Activated CD4-positive, alpha-beta T cell treated with anti-CD3 and anti-CD28 coated beads, Interleukin-2, amount 10 ng/mL, durations not matched to agents 24 days and 14 days (primary cell): ENCODE measurements around the gene RUSF1. TPM values are rescaled to one million over a fixed set of nuclear protein-coding genes. Genes with fewer than 3 reads are reported as not detected.
A peak's percentile ranks its signal among the peaks of the same experiment; 100 is the strongest.

ENCODE experiments used
- DNase-seq: peaks from one replicate; pipeline ENCODE4 v3.0.0; 2022
- H3K27ac Mint-ChIP-seq: one replicate; pipeline ENCODE4 v1.8.0; 2022; ENCODE audit warnings: mild to moderate bottlenecking, mixed read lengths
- H3K27me3 Mint-ChIP-seq: one replicate; pipeline ENCODE4 v1.8.0; 2022; ENCODE audit warnings: mixed read lengths
- H3K36me3 Mint-ChIP-seq: one replicate; pipeline ENCODE4 v1.8.0; 2022; ENCODE audit warnings: low read depth, mild to moderate bottlenecking, mixed read lengths
- H3K4me1 Mint-ChIP-seq: one replicate; pipeline ENCODE4 v1.8.0; 2021; ENCODE audit warnings: mixed read lengths
- H3K4me3 Mint-ChIP-seq: one replicate; pipeline ENCODE4 v1.8.0; 2022; ENCODE audit warnings: mild to moderate bottlenecking, moderate library complexity, mixed read lengths
- H3K9me3 Mint-ChIP-seq: one replicate; pipeline ENCODE4 v1.8.0; 2021; ENCODE audit warnings: mixed read lengths
- intact Hi-C: fragments of 100-400 bp; cut with micrococcal nuclease; formaldehyde crosslinking; loops from one replicate; pipeline ENCODE4 v1.15.1; 2023
- total RNA-seq: library from RNA; stranded (reverse); gene quantifications from 2 replicates; pipeline ENCODE4 v1.2.3, GENCODE V29; 2022

The RUSF1 gene
- total RNA-seq, 1 donor from 2014 or later: 41.1 TPM

DNA sequence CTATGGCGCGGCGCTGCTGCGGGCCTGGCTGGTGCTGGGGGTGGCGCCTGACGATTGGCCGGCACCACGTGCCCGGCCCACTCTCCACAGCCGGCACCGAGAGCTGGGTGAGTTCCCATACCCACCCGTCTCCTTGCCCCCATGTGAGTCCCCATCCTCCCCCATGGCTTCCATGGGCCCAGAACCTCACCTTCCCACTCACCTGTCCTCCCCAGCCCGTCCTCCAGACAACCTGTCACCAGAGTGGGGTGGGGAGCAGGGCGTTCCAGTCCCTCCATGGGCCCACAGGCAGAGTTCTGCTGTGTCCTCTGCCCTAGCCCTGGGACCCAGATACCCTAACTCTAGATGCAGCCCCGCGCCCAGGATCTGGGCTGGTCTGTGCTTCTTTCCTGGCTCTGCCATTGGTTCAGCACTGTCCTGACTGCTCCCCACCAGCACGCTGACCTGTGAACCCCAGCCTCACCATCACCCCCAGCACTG lies 43.4 kb downstream of the RUSF1 start:
- H3K36me3 Mint-ChIP-seq: peaks cover 21% of the 10 kb centered on the region
- DNase-seq: no peak

DNA sequence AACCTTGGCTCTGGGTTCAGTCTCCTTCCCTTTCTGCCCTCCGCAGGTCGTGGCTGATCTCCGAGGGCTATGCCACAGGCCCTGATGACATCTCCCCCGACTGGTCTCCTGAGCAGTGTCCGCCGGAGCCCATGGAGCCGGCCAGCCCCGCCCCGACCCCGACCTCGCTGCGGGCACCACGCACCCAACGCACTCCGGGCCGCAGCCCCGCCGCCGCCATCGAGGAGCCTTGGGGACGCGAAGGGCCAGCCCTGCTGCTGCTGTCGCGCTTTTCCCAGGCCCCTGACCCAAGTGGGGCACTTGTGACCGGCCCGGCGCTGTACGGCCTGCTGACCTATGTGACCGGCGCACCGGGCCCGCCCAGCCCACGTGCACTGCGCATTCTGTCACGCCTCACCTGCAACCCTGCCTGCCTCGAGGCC lies 43.8 kb downstream of the RUSF1 start:
- intact Hi-C loops: no loop called here
- no peak for DNase-seq
- Mint-ChIP-seq H3K4me1 (peaks cover 24% of the 10 kb centered on the region), H3K27ac (no peak overlapping the region), H3K36me3 (peaks cover 21% of the 10 kb centered on the region), H3K27me3 (no peaks in the 10 kb centered on the region), H3K9me3 (no peaks in the 10 kb centered on the region), H3K4me3 (no peak overlapping the region)

More for the DNA sequence above, 43.4 kb downstream of the RUSF1 start:
- Mint-ChIP-seq H3K27ac (no peak overlapping the region), H3K9me3 (no peaks in the 10 kb centered on the region), H3K4me3 (no peak overlapping the region), H3K27me3 (no peaks in the 10 kb centered on the region), H3K4me1 (peaks cover 24% of the 10 kb centered on the region)
- intact Hi-C loops: no loop called here

DNA sequence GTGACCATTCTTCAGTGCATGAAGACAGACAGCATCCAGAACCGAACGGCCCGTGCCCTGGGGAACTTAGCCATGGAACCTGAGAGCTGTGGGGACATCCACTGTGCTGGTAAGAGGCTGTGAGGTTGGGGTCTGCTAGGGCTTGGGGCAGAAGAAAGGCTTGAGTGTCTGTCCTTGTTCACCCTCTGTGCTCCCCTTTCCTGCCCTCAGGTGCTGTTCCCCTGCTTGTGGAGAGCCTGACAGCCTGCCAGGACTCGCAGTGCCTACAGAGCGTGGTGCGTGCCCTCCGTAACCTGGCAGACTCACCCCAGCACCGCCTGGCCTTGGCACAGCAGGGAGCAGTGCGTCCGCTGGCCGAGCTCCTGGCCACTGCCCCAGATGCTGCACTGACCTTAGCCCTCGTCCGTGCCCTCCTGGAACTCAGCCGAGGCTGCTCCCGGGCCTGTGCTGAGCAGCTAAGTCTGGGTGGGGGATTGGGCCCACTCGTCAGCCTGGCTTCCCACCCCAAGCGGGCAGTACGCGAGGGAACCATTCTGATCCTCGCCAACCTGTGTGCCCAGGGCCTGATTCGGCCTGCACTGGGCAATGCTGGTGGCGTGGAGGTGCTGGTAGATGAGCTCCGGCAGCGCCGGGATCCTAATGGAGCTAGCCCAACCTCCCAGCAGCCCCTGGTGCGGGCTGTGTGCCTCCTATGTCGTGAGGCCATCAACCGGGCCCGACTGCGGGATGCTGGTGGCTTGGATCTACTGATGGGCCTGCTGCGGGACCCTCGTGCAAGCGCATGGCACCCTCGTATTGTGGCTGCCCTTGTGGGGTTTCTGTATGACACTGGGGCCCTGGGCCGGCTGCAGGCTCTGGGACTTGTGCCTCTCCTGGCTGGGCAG lies 46.0 kb downstream of the RUSF1 start:
- intact Hi-C loops: no loop called here
- H3K27me3 Mint-ChIP-seq: no peaks in the 10 kb centered on the region
- H3K4me1 Mint-ChIP-seq: peaks cover 21% of the 10 kb centered on the region
- no peak for DNase-seq
- H3K9me3 Mint-ChIP-seq: no peaks in the 10 kb centered on the region
- H3K36me3 Mint-ChIP-seq: peaks cover 26% of the 10 kb centered on the region
- H3K4me3 Mint-ChIP-seq: no peak overlapping the region
- no peak overlapping the region for H3K27ac Mint-ChIP-seq

DNA sequence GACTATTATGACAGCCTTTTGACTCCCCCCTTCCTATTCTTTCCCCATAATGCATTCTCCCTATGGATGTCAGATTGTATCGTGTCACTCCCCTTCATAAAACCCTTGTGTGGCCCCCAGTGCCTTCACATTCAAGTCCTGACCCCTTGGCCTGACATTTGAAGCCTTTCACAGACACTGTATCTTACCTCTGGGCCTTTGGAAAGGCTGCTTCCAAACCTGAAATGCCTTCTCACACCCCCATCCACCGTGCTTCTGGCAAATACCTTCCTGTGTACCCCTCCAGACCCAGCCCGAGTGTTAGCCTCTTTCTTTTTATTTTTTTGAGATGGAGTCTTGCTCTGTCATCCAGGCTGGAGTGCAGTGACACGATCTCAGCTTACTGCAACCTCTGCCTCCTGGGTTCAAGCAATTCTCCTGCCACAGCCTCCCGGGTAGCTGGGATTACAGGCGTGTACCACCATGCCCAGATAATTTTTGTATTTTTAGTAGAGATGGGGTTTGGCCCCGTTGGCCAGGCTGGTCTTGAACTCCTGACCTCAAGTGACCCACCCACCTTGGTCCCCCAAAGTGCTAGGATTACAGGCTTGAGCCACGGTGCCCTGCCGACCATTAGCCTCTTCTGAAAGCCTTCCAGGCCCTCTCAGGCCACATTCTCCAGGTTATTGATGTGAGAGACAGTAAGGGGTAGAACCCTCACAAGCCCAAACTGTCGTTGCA lies 46.8 kb downstream of the RUSF1 start:
- Mint-ChIP-seq H3K27me3 (no peaks in the 10 kb centered on the region), H3K27ac (peak overlapping the region; percentile 13), H3K4me3 (peak overlapping the region; percentile 50), H3K36me3 (peaks cover 26% of the 10 kb centered on the region), H3K4me1 (peaks cover 18% of the 10 kb centered on the region), H3K9me3 (no peaks in the 10 kb centered on the region)
- intact Hi-C loops: no loop called here
- no peak for DNase-seq

DNA sequence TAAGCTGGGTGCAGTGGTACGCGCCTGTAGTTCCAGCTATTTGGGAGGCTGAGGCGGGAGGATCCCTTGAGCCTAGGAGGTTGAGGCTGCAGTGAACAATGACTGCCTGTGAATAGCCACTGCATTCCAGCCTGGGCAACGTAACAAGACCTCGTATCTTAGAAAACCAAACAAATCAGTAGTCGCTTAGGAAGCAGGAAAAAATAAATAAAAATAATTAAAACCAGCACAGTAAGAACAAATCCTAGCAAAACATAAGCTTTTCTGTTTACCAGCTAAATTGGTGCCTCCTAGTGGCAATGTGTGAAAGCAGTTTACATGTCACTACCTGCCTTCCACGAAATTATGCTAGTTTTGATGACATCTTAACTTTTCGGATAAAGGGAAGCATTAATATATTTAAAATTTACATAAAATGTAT lies 47.6 kb downstream of the RUSF1 start:
- H3K27me3 Mint-ChIP-seq: no peaks in the 10 kb centered on the region
- no peaks in the 10 kb centered on the region for H3K9me3 Mint-ChIP-seq
- peak; percentile 77 for DNase-seq
- H3K4me1 Mint-ChIP-seq: peaks cover 24% of the 10 kb centered on the region
- peak overlapping the region; percentile 92 for H3K27ac Mint-ChIP-seq
- intact Hi-C loops: no loop called here
- H3K4me3 Mint-ChIP-seq: peak overlapping the region; percentile 95
- H3K36me3 Mint-ChIP-seq: peaks cover 31% of the 10 kb centered on the region

DNA sequence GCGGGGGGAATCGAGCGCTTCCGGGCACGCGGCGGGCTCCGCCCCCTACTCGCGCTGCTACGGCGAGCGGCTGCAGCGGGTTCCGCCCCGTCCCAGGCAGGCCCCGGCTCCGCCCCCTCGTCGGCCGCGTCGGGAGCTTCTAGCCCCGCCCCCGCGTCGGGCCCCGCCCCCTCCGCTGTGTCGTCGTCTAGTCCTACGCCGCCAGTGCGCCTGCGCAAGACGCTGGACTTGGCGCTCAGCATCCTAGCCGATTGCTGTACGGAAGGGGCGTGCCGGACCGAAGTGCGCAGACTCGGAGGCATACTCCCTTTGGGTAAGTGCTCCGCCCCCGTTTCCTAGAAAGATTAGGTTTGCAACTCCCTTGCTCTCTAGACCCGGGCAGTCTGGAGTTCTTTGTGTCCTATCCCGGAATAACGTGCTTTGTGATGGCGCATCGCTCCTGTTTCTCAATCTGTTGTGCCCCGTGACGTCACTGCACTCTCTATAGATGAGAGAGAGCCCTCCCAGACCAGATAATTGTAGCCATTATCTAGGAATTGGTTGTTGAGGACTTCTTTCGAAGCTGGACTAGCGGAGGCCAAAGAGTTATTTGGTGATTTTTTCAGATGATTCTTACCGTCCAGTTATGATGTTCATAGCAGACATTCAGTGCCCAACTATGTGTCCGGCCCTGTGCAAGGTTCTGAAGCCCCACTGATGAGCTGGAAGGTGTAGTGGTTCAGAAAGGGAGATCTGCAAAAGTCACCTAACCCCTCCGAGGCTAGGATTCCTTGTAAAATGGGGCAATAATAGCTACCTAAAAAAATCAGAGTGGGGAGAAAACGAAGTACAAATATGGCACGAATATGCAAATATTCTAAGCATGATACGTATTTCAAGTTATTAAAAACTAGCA lies 48.3 kb downstream of the RUSF1 start:
- Mint-ChIP-seq H3K9me3 (no peaks in the 10 kb centered on the region), H3K4me3 (peak overlapping the region; percentile 95), H3K27me3 (no peaks in the 10 kb centered on the region), H3K4me1 (peaks cover 29% of the 10 kb centered on the region), H3K36me3 (peaks cover 31% of the 10 kb centered on the region), H3K27ac (peak overlapping the region; percentile 98)
- peak; percentile 100 for DNase-seq
- intact Hi-C loops: loop anchor here (1.0 to 10.0 kb wide), 9 partner anchors 17 to 427 kb away; partner anchors contain the start of genes BCKDK, FUS, RUSF1 and STX4

DNA sequence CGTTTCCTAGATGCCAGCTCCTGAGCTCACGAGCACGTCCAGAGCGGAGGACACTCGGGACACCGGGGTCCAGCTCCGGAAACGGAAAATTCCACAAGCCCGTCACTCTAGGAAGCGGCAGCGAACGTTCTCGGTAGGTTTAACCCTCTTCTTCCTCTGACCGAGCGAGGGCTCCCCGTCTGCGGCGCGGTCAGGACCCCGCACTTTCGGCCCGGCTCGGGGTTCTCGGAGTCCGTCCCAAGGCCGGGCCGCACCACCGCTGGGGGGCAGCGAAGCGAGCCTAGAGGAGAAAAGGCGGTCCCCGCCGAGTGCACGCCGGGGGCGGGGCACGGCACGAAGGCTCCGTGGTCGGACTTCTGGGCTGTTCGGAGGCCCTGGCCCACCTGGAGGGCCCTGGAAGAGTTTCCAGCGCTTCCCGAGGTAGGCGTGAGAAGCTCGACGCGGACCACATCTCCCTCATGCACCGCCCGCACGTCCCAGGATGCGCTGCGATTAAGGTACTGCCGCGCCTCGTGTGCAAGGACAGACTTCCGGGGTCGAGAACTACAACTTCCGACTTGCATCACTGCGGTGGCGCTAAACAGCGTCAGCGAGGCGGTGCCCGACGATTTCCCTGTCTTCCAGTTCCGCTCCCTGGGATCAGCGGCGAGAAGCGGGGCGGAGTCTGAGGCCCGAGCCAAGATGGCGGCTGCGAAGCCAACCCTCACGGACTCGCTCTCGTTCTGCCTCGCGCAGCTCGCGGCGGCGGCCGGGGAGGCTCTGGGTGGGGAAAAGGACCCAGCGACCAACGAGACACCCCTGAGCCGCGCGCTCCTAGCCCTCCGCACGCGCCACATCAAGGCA lies 49.1 kb downstream of the RUSF1 start, which contains the start of gene ARMC5:
Gene ARMC5, plus strand, starts transcription at position 658 of the 843 bp plus-strand sequence. Its CDS starts 24 bp downstream, at position 682.
- peak within 1 kb of the TSS; percentile 95 for H3K4me3 Mint-ChIP-seq
- DNase-seq: peak; percentile 99
- peaks cover 31% of the 10 kb centered on the region for H3K36me3 Mint-ChIP-seq
- no peaks in the 10 kb centered on the region for H3K27me3 Mint-ChIP-seq
- H3K27ac Mint-ChIP-seq: peak within 1 kb of the TSS; percentile 98
- peaks cover 30% of the 10 kb centered on the region for H3K4me1 Mint-ChIP-seq
- intact Hi-C loops: loop anchor here (1.0 to 10.0 kb wide), 10 partner anchors 16 to 426 kb away; partner anchors contain the start of genes BCKDK, FUS, RUSF1 and STX4
- H3K9me3 Mint-ChIP-seq: no peaks in the 10 kb centered on the region

DNA sequence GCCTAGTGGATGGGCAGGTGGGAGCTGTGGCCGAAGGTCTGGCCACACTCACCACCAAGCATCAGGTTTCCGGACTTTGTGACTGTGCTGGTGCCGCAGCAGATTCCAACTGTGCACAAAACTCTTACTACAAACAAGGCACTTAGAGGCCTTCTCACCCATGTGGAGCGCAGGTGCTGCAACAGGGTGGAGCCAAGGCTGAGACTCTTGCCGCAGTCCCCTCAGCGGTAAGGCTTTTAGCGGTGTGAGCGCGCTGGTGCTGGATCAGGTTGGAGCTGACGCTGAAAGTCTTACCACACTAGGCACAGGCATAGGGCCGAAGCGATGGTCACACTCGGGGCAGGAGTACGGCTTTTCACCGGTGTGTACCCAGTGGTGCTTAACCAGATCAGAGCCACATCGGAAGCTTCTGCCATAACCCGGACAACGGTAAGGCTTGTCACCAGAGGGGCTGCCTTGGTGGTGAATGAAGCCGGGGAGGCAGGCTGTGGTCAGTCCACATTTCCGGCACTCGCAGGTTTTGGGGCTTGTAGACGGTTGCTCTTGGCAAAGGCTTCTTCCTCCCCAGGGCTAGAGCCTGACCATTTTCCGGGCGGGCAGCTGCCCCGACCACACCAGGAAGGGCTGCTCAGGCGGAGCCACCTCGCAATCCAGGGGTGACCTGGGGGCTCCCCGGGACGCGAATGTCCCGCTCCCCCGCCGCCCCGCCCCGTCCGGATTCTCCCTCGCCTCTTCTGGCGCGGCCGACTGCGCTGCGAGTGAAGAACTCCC lies 49.9 kb downstream of the RUSF1 start:
- peaks cover 32% of the 10 kb centered on the region for H3K4me1 Mint-ChIP-seq
- DNase-seq: peak; percentile 89
- no peaks in the 10 kb centered on the region for H3K27me3 Mint-ChIP-seq
- H3K27ac Mint-ChIP-seq: peak overlapping the region; percentile 98
- peaks cover 25% of the 10 kb centered on the region for H3K36me3 Mint-ChIP-seq
- H3K4me3 Mint-ChIP-seq: peak overlapping the region; percentile 95
- H3K9me3 Mint-ChIP-seq: no peaks in the 10 kb centered on the region
- intact Hi-C loops: loop anchor here (1.0 to 10.0 kb wide), 3 partner anchors 15 to 353 kb away; partner anchors contain the start of gene BCKDK

DNA sequence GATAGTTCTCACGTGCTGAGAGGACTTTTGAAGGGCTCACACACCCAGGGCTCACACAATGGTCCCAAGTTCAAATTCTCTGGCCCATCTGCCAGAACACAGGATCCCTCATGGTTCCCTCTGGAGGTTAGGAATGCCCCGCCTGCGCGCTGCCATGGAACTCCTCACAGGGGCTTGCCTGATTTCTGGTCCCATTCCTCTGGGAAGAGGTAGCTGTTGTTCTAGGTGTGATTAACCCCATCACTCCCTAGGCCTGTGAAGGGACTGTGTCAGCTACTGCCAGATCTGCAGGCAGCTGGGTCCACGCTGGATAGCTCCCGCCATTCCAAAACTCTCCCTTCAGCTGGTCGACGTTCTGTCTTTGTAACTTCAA lies 51.2 kb downstream of the RUSF1 start:
- Mint-ChIP-seq H3K4me3 (peak overlapping the region; percentile 95), H3K27ac (no peak overlapping the region), H3K36me3 (peaks cover 21% of the 10 kb centered on the region), H3K27me3 (no peaks in the 10 kb centered on the region), H3K4me1 (peaks cover 34% of the 10 kb centered on the region), H3K9me3 (no peaks in the 10 kb centered on the region)
- no peak for DNase-seq
- intact Hi-C loops: loop anchor here (10.0 kb wide), 1 partner anchor 352 kb away; the partner anchor contains the start of gene BCKDK

DNA sequence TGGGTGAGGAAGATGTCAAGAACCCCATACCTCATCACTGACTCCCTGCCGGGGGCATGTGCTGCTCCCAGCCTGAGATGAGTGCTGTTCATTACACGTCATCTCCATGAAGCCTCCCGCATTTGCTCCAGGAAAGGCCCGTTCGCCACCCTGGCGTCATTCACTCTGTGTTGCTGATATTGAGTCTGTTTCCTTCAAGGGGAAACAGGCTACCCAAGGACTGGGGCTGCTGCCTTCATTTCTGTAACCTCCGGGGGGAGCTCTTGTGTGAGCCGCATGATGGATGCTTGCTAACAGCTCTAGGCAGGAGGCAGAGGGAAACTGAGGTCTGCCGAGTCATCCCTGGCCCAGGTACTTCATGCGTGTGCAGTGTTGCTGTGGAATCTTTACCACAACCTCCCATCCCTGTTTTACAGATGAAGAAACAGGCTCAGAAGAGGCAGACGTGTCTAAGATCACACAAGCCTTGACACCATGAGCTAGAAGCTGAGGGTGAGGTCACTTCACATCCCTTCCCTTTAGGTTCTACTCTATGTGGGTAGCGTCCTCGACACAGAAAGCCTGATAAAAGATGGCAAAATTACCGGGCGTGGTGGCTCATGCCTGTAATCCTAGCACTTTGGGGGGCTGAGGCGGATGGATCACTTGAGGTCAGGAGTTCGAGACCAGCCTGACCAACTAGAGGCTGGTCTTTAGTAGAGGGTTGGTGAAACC lies 52.4 kb downstream of the RUSF1 start:
- Mint-ChIP-seq H3K27me3 (no peaks in the 10 kb centered on the region), H3K4me3 (peak overlapping the region; percentile 63), H3K36me3 (peaks cover 21% of the 10 kb centered on the region), H3K4me1 (peaks cover 34% of the 10 kb centered on the region), H3K27ac (peak overlapping the region; percentile 32), H3K9me3 (no peaks in the 10 kb centered on the region)
- peak; percentile 78 for DNase-seq
- intact Hi-C loops: loop anchor here (10.0 kb wide), 1 partner anchor 351 kb away; the partner anchor contains the start of gene BCKDK
